CMK (cell line): ENCODE data around the gene USP30.
"Not testable (repeated sequence)": the region's sequence is repeated elsewhere in the genome, so short reads cannot be mapped to it uniquely, and the experiment has no call there.

Experiments
- DNase-seq: peaks from one replicate; pipeline ENCODE4 v3.0.0-alpha.2; 2010; ENCODE audit warnings: low read depth

Gene USP30

GRCh38 chr12:109052097-109052413 lies 321 bp upstream of the USP30 start:
- no peak for DNase-seq

DNA sequence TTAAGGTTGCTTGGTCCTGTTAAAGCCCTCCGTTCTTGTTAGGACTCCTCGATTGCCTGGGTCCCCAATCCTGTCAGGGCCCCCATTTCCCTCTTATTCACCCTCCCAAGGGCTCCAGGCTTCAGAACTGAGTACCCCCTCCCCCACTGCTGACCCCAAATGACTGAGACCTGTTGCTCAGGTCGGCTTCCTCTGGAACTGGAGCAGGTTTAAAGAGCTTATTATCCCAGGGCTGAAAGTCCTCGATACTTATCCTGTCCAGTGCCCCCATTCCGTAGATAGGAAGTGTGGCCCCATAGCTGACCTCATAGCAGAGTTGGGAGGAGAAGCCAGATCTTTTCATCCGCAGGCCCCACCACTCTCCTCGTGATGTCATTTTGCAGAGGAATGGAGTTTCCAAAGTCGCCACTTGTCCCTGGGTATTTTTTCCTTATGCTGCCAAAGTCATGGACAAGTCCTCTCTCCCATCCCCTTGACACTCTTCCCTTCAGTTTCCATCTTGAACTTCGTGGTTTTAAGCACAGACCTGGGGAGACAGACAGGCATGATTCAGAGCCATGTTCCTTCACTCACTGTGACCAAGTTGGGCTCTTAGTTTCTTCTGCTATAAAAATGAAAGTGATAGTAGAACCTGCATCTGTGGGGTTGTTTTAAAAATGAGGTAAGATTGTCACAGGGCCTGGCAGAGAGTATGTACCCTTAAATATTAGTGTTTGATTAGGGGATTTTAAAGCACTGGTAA lies 1.2 kb downstream of the USP30 start:
- no peak for DNase-seq

GRCh38 chr12:109054124-109054513 lies 1.7 kb downstream of the USP30 start:
- not testable (repeated sequence) for DNase-seq

GRCh38 chr12:109054520-109054919 lies 2.1 kb downstream of the USP30 start:
- DNase-seq: no peak

DNA sequence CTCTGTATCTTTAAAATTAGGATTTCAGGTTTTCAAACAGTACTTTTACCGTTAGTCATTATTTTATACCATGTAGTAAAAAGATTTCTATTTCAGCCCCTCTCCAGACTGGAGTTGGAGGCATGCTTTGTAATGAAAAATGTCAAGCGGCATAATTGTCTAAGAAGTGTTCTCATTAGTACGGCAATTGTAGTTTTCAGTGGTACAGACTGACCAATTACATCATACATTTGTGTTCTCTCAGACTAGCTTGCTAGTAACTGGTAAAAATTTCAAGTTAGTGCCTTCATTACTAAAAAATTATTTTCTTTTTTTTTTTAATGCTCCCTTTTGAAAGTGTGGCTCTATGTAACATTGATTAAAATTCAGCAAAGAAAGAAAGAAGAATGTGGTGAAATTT lies 4.5 kb downstream of the USP30 start:
- DNase-seq: no peak

GRCh38 chr12:109057376-109057775 lies 5.0 kb downstream of the USP30 start:
- no peak for DNase-seq

GRCh38 chr12:109058773-109059172 lies 6.4 kb downstream of the USP30 start:
- DNase-seq: no peak

GRCh38 chr12:109064143-109064542 lies 11.8 kb downstream of the USP30 start:
- no peak for DNase-seq

- no peak for DNase-seq
These were observed 12.9 kb downstream of the USP30 start for GRCh38 chr12:109065154-109065852.

GRCh38 chr12:109065853-109066193 lies 13.4 kb downstream of the USP30 start:
- no peak for DNase-seq

GRCh38 chr12:109069307-109070271 lies 17.2 kb downstream of the USP30 start:
- no peak for DNase-seq

GRCh38 chr12:109074866-109075265 lies 22.5 kb downstream of the USP30 start:
- no peak for DNase-seq

GRCh38 chr12:109082751-109083150 lies 30.4 kb downstream of the USP30 start:
- DNase-seq: no peak

GRCh38 chr12:109084425-109084824 lies 32.0 kb downstream of the USP30 start:
- DNase-seq: no peak

DNA sequence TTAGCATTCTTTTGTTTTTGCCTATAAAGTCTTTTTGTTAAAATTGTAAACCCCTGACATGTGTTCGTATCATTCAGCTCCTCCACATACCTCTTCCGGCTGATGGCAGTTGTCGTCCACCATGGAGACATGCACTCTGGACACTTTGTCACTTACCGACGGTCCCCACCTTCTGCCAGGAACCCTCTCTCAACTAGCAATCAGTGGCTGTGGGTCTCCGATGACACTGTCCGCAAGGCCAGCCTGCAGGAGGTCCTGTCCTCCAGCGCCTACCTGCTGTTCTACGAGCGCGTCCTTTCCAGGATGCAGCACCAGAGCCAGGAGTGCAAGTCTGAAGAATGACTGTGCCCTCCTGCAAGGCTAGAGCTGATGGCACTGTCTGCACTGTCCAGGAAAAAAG lies 33.2 kb downstream of the USP30 start:
- no peak for DNase-seq

DNA sequence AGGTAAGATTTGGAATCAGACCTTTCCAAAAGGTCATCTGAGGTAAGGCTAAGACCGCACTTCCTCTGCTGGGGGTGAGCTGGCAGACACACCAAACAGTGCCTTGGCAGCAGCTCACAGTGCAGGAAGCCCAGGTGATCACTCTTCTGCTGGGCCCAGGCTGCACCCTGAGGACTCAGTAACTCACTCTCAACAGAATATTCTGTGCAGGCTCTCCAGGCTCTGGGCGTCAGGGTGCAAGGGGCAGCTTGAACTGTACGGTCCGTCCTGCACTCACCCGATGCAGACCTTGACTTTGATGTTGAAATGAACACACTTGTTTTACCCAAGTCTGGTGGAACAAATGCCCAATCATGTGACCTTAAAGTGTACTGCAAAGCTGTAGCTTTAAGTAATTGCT lies 34.9 kb downstream of the USP30 start:
- DNase-seq: no peak

DNA sequence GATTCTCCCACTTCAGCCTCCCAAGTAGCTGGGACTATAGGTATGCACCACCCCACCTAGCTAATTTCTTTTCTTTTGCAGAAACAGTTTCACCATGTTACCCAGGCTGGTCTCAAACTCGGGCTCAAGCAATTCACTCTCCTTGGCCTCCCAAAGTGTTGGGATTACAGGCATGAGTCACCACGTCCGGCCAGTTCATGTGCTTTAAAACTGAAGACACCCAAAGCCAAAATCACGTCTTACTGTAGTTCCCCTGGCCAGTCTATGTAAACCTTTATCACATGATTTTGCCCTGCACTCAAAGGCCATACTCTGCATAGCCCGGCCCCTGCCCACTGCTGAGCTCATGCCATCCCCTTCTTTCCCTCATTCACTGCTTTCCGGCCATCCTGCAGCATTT lies 36.4 kb downstream of the USP30 start:
- no peak for DNase-seq

DNA sequence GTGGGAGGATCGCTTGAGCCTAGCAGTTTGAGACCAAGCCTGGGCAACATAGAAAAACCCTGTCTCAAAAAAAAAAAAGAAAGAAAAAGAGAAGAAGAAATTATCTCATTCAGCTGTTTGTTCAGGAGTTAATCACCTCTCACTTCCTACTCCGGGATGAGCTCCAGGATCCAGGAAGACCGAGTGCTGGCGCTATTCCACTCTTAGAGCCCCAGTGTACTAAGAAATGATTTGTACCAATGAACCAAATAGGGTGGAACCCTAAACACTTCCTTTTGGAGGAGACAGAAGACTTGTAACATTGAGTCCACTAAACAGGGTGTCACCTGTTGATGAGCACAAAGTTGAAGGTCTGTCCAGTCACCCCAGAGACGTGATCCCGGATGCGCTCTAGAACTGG lies 37.3 kb downstream of the USP30 start:
- DNase-seq: no peak

- DNase-seq: no peak
These were observed 40.2 kb downstream of the USP30 start for GRCh38 chr12:109092497-109093021.

DNA sequence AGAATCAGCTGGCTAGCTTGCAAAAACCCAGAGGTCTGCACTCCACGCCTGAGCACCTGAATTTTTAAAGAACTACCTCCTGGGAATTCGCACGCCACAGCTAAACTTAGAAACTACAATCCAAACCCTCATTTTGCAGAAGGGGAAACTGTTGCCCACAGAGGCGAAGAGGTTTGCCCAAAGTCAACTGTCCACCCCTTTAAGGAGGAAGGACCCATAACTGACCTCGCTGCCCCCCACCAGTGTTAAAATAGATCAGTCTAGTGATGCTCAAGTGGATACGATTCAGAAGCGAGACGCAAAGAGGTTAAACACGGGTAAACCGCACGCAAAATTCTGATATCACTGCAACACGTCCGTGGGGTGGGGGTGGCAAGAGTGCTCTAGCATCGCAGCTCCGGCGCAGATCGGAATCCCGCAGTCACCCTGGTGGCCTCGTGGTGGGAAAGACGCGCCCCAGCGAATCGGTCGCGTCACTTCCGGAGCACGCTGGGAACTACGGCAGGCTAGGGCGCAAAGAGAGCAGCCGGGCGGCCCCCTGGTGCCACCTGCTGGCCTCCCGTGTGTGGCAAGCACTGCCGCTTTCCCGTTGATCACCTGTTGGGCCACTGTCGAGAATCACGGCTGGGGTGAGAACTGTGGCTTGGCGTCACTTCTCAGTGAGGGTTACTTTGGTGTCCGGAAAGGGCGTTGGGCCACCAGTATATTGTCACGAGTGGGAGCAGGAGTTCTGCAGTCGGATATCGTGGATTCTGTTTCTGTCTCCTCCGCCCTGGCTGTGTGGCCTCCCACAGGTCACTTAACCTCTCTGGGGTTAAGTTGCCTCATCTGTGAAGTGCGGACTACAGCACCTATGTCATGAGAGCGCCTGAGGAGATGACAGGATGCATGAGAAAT lies 40.9 kb downstream of the USP30 start, which contains the start of gene ALKBH2:
Gene ALKBH2 (minus strand): TSS at position 451 of the 897 bp plus-strand sequence. CDS start 686 bp downstream, outside the sequence.
- peak; percentile 80 for DNase-seq

GRCh38 chr12:109097140-109097434 lies 44.7 kb downstream of the USP30 start:
- DNase-seq: no peak
